ENCODE data around the gene XIRP1.

XIRP1 gene

DNA sequence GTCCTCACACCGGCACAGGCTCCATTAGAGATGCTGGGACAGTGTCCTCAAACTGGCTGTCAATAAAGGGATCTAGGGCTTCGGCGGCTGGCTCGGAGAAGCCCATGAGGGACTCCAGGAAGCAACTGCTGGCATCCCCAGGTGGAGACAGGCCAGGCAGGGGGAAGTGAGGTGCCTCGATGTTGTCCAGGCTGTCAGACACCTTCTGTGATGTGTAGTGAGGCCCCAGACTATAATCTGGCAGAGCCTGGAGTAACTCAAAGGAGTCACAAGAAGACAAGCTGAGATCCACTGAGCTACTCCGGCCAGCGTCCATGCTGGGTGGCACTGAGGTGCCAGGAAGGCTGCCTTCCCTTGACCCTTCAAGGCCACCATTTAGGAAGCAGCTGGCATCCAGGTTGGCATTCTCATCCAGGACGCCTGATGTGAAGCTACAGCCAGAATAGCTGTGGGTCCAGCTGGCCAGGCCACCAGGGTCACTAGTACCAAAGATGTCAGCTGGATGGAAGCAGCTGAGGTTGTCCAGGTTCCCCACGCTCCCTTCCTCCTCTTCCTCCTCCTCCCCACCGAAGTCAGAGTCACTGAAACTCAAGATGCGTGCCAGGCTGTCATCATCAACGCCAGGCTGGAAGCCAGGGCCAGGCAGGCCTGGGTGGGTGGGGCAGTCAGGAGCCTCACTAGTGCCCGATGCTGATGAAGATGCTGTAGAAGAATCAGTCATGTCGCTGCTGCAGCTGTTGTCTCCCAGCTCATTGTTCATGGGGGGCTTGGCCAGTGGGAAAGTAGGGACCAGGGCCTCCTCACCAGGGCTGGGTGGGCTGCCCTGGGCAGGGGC lies 49.1 kb downstream of the XIRP1 start:
- TF ChIP-seq ZFX (IDR thresholded peaks at IDR 0.05), result no peak
- TF ChIP-seq, protein P1, sequence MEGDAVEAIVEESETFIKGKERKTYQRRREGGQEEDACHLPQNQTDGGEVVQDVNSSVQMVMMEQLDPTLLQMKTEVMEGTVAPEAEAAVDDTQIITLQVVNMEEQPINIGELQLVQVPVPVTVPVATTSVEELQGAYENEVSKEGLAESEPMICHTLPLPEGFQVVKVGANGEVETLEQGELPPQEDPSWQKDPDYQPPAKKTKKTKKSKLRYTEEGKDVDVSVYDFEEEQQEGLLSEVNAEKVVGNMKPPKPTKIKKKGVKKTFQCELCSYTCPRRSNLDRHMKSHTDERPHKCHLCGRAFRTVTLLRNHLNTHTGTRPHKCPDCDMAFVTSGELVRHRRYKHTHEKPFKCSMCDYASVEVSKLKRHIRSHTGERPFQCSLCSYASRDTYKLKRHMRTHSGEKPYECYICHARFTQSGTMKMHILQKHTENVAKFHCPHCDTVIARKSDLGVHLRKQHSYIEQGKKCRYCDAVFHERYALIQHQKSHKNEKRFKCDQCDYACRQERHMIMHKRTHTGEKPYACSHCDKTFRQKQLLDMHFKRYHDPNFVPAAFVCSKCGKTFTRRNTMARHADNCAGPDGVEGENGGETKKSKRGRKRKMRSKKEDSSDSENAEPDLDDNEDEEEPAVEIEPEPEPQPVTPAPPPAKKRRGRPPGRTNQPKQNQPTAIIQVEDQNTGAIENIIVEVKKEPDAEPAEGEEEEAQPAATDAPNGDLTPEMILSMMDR (conservative IDR thresholded peaks at IDR 0.05), result no peak
- H3K27ac ChIP-seq, result peak overlapping the region; percentile 81

DNA sequence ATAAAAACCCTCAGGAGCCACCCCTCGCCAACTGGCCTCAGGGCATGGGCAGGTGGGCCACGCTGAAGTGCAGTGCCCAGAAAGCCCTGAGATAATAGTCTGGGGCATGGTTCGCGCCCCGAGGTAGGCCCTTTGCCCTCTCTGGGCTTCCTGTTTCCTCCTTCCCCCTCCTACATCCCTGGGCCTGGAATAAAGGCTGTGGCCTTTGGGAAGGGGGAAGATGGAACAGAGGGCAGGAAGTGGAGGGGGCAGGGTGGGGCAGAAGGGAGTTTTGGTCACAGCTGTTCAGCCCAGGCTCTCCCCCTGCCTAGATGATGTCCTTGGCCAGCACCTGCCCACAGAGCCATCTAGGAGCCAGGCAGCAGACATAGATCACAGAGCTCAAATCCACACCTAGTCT lies 50.3 kb downstream of the XIRP1 start:
- peak overlapping the region; percentile 81 for H3K27ac ChIP-seq
- peak; percentile 42; the same call in 1 of the 2 replicates for TF ChIP-seq ZFX (IDR thresholded peaks at IDR 0.05)
- TF ChIP-seq, protein P1 (conservative IDR thresholded peaks at IDR 0.05), result no peak

DNA sequence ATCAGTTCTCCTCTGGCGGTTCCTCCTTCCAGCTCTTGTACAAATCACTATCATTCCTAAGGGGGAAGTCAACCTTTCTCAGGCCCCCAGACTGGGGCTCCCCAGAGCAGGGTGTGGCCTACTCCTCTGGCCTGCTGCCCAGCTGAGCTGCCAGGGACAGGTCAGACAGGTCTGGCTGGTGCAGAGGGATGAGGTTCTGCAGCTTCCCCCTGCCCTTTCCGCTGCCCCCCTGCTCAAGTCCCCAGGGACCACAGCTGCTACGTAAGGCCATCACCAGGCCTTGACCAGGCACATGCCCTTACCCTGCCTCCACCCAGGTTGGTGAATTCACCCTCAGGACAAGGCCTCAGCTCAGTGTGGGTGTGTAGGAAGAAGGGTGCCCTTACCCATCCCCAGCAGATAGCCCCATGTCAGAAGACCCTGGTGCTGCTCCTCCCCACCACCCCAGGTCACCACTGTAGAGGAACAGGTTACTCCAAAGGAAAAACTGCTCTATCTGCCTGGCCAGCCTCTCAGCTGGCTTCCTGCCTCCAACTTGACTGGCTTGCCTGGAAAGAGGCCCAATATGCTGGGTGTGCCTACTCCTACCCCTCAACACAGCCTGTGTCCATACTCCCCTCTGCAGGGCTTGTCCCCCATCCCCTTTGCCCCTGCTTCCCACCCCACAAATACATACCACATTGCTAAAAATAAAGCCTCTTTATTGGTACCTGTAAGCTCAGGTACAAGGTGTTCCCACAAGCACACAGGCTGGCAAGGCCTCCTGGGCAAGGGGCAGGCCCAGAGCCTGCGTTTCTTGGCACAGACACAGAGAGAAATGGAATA lies 51.0 kb downstream of the XIRP1 start:
- TF ChIP-seq, protein P1 (conservative IDR thresholded peaks at IDR 0.05), result no peak
- TF ChIP-seq ZFX (IDR thresholded peaks at IDR 0.05), result no peak
- peak overlapping the region; percentile 81 for H3K27ac ChIP-seq

DNA sequence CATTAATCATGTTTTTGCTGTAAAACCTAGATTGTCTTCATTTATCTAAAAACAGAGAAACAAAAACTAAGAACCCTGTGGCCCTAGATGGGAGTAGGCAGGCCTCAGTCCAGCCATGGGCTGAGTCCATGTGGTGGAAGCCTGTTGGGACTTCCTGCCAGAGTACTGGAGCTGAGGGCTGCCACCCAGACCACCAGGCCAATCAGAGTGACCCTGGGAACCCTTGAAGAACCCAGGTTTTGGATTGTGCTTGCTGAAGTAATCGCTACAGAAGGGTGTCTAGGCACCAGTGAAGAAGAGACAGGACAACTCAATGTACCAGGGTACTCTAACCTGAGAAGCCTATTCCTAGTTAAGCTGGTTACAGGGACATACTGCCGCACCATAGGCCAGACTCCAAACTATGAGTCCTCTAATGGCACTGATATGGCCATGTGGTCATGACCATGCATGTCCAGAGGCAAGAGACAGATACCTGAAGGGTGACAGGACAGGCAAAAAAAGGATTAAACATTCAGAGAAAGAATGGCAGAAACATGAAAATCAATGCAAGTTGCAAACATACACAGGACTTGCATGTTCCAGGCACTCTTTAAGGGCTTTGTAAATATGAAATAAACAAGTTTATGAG lies 51.9 kb downstream of the XIRP1 start:
- TF ChIP-seq ZFX (IDR thresholded peaks at IDR 0.05), result no peak
- TF ChIP-seq, protein P1 (conservative IDR thresholded peaks at IDR 0.05), result no peak
- H3K27ac ChIP-seq, result peak overlapping the region; percentile 81

DNA sequence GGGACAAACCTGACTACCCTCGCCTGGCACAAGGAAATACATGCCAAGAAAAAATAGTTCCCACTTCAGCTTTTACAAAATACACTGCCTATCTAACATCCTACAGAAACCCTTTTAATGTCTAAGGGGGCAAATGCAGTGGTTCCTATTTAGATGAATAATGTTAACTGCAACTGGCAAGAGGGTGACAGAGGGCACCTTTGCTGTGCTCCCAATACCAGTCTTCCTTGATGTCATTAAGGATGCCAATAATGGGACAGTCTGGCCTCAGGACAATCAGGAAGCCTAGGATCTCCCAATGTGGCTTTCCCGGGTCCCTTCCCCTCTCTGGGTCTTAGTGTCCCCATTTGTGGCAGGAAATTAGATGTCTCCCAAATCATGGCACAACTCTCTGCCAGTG lies 53.0 kb downstream of the XIRP1 start:
- H3K27ac ChIP-seq, result no peak overlapping the region
- TF ChIP-seq, protein P1 (conservative IDR thresholded peaks at IDR 0.05), result no peak
- no peak for TF ChIP-seq ZFX (IDR thresholded peaks at IDR 0.05)

DNA sequence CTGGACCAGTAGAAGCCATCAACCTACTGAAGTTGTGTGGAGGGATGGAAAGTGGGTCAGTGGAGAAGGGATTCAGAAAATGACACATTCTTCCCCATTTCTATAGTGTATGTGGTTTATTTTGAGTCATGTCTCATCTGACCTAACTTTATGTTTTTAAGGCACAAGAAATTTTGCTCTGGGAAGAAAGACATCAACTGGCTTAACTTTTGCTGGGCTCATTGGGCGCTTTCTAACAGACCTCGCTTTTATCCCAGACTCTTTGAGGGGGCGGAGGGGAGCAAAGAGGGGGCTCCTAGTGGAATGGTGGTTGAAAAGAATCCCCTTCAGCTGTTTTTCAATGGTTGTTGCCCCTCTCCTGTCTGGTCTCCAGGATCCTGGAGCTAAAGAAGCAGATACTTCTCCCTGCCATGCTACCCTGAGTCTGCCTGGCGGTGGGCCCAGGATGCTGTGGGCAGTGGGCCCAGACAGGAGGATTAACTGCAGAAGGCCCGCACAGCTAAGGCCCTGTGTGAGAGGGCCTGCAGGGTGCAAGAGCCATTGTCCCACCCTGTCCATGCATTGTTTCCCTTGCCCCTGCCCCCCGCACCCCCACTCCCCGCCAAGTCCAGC lies 53.5 kb downstream of the XIRP1 start:
- no peak overlapping the region for H3K27ac ChIP-seq

More for the DNA sequence above, 53.5 kb downstream of the XIRP1 start:
- TF ChIP-seq ZFX (IDR thresholded peaks at IDR 0.05), result no peak
- TF ChIP-seq, protein P1 (conservative IDR thresholded peaks at IDR 0.05), result no peak
